Lung microvascular endothelial cell (primary cell): ENCODE data around the gene STK32C. TPM values are rescaled to one million over a fixed set of nuclear protein-coding genes. Genes with fewer than 3 reads are reported as not detected.

Experiments
- DNase-seq, 2 donors: peaks; one replicate each; pipeline versions ENCODE4 v3.0.0 to v3.0.0-alpha.2; 2010; ENCODE audit warnings: low read depth in 2 of 2
- total RNA-seq: library from RNA; depleted of rRNA; stranded (reverse); fragments of >200 nt; gene quantifications from 2 replicates; pipeline ENCODE4 v1.2.1, GENCODE V29; 2014

Gene STK32C
- total RNA-seq, 1 donor from 2014 or later = 10.9 TPM

- no peak for DNase-seq
Measured at GRCh38 chr10:132212816-132213215, 94.9 kb downstream of the STK32C start.

- no peak for DNase-seq
Measured at GRCh38 chr10:132211246-132211645, 96.5 kb downstream of the STK32C start.

- no peak for DNase-seq
Measured at GRCh38 chr10:132210766-132211165, 97.0 kb downstream of the STK32C start.

- DNase-seq = no peak
Measured at GRCh38 chr10:132209978-132210530, 97.7 kb downstream of the STK32C start.

GRCh38 chr10:132209130-132209529 is 98.6 kb downstream of the STK32C start:
- no peak for DNase-seq

- no peak for DNase-seq
Measured at GRCh38 chr10:132208462-132209050, 99.2 kb downstream of the STK32C start.

GRCh38 chr10:132207536-132208461 is 100.0 kb downstream of the STK32C start:
- no peak for DNase-seq

GRCh38 chr10:132206806-132207535 is 100.8 kb downstream of the STK32C start:
- DNase-seq = no peak

GRCh38 chr10:132206377-132206745 is 101.4 kb downstream of the STK32C start:
- no peak for DNase-seq

- no peak for DNase-seq
Measured at GRCh38 chr10:132205650-132206376, 101.9 kb downstream of the STK32C start.

- no peak for DNase-seq
Measured at GRCh38 chr10:132204781-132205473, 102.8 kb downstream of the STK32C start.

- DNase-seq = no peak
Measured at GRCh38 chr10:132204078-132204780, 103.5 kb downstream of the STK32C start.

GRCh38 chr10:132203256-132204077 is 104.3 kb downstream of the STK32C start:
- no peak for DNase-seq

- no peak for DNase-seq
Measured at GRCh38 chr10:132202070-132202970, 105.4 kb downstream of the STK32C start.

GRCh38 chr10:132201111-132201969 is 106.4 kb downstream of the STK32C start:
- DNase-seq = no peak

GRCh38 chr10:132200344-132201110 is 107.2 kb downstream of the STK32C start:
- no peak for DNase-seq
